HG03571 (cell line): ENCODE data around the gene DBH.

Experiments
- ATAC-seq: cut with Tn5 transposase; IDR thresholded peaks from one replicate; pipeline ENCODE4 v1.9.1; 2021; ENCODE audit not compliant: unreplicated experiment

Gene DBH

GRCh38 chr9:133642708-133643361, 6.7 kb downstream of the DBH start:
- no peak for ATAC-seq

DNA sequence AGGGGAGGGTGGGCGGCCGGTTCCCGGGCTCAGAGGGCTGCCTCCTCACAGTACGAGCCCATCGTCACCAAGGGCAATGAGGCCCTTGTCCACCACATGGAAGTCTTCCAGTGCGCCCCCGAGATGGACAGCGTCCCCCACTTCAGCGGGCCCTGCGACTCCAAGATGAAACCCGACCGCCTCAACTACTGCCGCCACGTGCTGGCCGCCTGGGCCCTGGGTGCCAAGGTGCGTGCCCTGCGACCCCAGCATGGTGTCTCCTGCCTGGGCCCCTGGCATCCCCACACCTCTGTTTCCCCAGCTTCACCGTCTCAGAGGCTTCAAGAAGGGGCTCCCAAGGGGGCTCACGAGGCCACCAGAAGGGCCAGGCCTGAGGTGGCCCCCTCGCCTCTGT, 7.2 kb downstream of the DBH start:
- ATAC-seq = no peak

GRCh38 chr9:133643978-133644760, 8.0 kb downstream of the DBH start:
- no peak for ATAC-seq

- ATAC-seq = no peak
Observed at GRCh38 chr9:133645021-133645765, 9.0 kb downstream of the DBH start.

DNA sequence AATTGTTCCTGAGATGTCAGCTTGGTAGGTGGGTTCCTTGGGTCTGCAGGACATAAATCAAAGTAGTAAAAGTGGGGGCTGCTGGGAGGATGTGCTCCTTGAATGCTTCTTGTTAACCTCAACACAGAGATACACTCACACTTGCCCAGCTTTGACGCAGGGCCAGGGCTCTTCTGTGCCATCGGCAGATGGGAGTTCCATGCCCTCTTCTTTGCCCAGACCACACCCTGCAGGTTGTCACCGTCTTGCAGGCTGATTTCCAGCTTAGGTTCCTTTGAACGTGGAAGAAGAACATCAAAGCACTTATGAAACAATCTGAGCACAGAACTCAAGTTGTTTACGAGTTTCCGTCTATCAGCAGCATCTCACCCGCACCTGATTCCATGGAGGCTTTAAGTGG, 11.0 kb downstream of the DBH start:
- no peak for ATAC-seq

- no peak for ATAC-seq
Observed at GRCh38 chr9:133647765-133648469, 11.8 kb downstream of the DBH start.

DNA sequence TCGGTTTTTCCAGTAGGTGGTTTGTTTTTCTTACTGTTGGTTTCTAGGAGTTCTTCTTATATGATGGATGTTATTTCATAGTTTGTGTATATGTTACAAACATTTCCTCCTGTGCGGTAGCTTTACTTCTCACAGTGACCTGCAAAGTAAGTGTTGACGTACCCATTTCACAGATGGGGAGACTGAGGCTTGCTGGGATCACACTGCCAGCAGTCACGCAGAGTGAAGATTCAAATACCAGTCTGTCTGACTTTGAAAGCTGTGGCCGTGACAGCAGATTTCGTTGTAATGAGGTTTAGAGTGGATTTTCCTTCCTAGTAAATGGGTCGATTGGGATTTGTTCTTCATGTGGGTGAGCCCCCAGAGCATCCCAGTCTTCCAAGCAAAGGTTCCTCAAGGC, 13.0 kb downstream of the DBH start:
- ATAC-seq = no peak

DNA sequence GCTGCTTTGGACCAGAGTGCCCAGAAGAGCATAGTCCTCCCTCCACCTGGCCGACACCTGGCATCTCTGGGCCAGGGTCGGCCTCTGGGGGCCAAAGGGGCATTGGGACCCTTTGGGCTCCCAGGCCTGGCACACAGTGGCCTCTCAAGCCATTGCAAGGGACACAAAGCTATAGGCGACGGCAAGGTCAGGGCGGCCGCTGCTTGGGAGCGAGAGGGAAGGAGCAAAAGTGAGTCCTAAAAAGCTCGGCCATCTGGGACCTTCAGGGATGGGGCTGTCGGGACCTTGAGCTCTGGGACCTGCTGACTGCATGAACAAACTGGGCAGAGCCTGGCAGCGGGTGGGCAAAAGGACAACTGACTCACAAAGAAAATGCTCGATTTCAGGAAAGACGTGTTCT, 13.9 kb downstream of the DBH start:
- no peak for ATAC-seq

DNA sequence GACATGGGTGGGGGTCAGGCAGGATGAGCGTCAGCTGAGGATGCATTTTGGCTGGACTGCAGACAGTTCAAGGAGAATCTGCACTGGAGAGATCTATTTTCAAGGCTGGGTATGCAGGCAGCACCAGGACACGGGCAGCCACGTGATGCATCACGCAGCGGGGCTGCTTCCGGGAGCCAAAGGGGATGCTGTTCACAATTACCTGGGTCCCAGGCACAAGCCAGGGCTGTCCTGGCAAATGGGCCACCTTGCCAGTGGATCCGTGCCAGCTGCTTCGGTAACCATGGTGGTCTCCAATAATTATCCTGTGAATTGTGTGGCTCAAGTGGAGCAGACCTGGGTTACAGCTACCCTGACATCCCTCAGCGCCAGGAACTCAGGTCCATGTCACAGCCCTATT, 17.5 kb downstream of the DBH start:
- ATAC-seq = no peak

DNA sequence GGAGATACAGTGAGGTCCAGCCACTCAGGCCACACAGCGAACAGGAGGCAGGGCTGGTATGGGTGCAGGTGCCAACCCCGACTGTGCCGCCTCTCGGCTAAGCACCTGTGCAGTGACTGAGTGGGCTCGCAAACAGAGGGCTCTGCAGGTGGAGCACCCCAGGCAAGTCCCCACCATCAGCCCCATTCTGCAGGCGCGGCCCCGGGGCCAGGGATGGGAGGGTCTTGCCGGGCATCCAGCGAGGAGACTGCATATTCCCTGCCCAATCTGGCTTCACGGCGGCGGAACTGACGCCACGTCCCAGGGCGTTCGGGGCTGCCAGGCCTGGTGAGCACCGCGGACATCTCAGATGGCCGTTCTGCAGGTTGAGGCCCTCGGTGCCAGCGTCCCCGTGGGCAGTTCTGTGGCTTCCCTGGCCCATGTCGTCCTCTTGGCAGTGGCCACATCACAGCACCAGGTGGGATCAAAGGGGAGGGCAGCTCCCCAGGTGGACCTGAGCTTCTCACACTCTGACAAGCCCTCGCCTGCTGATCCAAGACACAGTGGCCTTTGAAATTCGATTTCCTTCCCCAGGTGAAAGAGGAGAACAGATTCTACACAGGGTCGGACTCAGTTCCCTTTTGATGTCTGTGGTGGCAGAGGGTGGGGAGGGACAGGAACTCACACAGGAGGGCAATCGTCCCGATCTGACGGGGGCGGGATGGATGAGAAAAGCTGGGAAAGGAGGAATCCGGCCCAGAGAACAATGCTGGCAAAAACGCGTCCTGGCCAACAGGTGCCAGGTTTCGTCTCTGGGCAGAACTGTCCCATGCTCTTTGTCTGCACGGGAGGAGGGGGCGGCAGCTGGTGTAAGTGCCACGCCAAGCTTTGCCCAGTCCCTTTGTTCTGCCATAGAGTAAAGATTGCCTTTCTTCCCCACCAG, 18.8 kb downstream of the DBH start:
- ATAC-seq = no peak

- ATAC-seq = no peak
Observed at GRCh38 chr9:133655701-133656100, 19.5 kb downstream of the DBH start.

- ATAC-seq = no peak
Observed at GRCh38 chr9:133656211-133657119, 20.3 kb downstream of the DBH start.

GRCh38 chr9:133657120-133657661, 21.0 kb downstream of the DBH start:
- no peak for ATAC-seq

- ATAC-seq = no peak
Observed at GRCh38 chr9:133658442-133659431, 22.6 kb downstream of the DBH start.

DNA sequence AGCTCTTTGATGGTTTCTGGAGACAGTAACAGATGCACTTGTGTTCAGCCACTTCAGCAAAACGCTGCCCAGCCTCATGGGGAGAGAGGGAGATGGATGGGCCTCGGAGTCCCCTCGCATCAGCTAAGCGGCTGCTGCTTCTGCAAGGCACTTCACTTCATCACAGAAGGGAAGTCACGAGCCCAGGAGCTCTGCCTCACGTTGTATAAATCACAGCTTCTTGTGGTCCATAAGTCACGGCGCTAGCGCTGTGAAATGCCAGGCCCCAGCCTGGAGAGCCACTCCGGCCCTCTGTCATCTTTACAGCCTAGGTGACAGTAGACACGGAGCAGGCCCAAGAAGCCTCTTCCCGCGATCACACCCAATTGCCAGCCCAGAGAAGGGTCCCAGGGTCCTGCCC, 23.4 kb downstream of the DBH start:
- no peak for ATAC-seq

DNA sequence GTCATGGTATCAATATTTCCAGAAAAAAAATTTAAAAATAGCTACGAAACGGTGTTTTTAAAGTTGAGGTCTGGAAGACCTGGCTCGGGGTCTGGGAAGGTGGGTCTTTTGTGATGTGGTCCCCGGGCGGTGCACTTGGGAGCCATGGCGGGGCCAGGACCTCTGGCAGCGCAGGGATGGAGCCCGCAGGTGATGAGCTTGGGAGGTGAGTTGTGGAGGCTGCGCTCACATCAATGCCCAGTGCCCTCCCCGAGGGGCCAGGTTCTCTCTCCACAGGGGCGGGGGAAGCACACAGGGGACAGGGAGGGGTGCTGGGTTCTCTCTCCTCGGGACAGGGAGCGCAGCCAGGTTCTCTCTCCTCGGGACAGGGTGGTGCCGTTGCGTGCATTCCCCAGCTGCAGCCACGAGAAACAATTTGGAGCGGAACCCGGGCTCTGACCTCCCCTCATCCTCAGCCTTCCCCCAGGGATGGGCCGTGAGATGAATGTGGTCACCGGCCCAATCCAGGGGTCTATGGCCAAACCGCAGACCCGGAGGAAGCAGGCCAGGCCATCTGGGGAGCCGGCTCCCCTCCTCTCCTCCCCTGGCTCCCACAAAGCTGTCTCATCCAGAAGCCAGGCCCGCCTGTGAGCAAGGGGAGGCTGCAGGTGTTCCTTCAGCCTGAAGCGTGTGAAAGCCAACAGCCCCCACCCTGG, 25.8 kb downstream of the DBH start:
- ATAC-seq = no peak
